Thoracic aorta (tissue), 2 donors: ENCODE results near the gene ADAMTSL3. TPM values are rescaled to one million over a fixed set of nuclear protein-coding genes. Genes with fewer than 3 reads are reported as not detected.
"Not testable (repeated sequence)": the region's sequence is repeated elsewhere in the genome, so short reads cannot be mapped to it uniquely, and the experiment has no call there.

Experiments used
- ATAC-seq: fragments of 150-250 bp; one replicate; pipeline ENCODE4 v1.8.0; 2017; ENCODE audit warnings: low read depth; ENCODE audit not compliant: insufficient number of reproducible peaks, low FRiP score
- DNase-seq: peaks from one replicate; pipeline ENCODE4 v3.0.0-alpha.2; 2020; ENCODE audit warnings: low spot score
- H3K27ac ChIP-seq, 2 donors: fragments of 200-600 bp; sonication (generic); 1 replicate in 1 of 2; 2 replicates in 1 of 2; pipeline ENCODE4 v1.5.1; 2016; ENCODE audit warnings: mild to moderate bottlenecking in 2 of 2, moderate library complexity in 2 of 2
- H3K27me3 ChIP-seq: fragments of 200-600 bp; sonication (generic); replicated peaks from 2 replicates; pipeline ENCODE4 v1.6.0; 2016; ENCODE audit warnings: mild to moderate bottlenecking; ENCODE audit not compliant: insufficient read depth
- H3K36me3 ChIP-seq: fragments of 200-600 bp; sonication (generic); one replicate; pipeline ENCODE4 v1.5.1; 2016
- H3K4me1 ChIP-seq, 2 donors: fragments of 200-600 bp; sonication (generic); 1 replicate in 1 of 2; 2 replicates in 1 of 2; pipeline versions ENCODE4 v1.5.1 to v1.6.0; 2016; ENCODE audit warnings: low read depth in 2 of 2, mild to moderate bottlenecking in 1 of 2; ENCODE audit not compliant: control insufficient read depth in 1 of 2
- H3K4me3 ChIP-seq: fragments of 200-600 bp; sonication (generic); 2 replicates; pipeline ENCODE4 v1.5.1; 2016; ENCODE audit warnings: mild to moderate bottlenecking
- H3K9me3 ChIP-seq: fragments of 200-600 bp; sonication (generic); 2 replicates; pipeline ENCODE4 v1.5.1; 2016
- total RNA-seq, 2 donors: library from RNA; depleted of rRNA; stranded (reverse); fragments of >200 nt; gene quantifications; one replicate each; pipeline versions ENCODE4 v1.1.0 to v1.2.3, GENCODE V29; 2016
- TF ChIP-seq, protein P1 (sequence below): fragments of 200-600 bp; sonication (generic); IDR thresholded peaks from one replicate; pipeline ENCODE4 v1.5.1; 2019; ENCODE audit warnings: antibody characterized with exemption

Gene ADAMTSL3
- total RNA-seq, 2 donors from 2014 or later = 41.4 to 45.4 TPM

DNA sequence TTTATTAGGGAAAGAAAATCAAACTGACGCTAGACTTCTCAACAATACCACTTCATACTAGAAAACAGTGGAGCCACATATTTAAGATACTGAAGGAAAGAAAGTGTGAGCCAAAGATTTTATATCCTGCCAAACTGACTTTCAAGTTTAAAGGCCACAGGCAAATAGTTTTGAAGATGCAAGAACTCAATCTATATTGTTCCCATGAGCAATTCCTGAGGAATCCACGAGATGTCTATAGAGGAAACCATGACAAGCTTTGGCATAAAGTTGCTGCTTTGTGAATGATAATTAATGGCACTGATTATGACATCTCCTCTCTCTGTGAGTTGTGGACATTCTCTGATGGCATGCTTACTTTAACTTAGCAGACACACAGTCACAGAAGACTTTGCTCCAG lies 305.6 kb downstream of the ADAMTSL3 start:
- no peaks in the 10 kb centered on the region for H3K4me1 ChIP-seq
- H3K4me3 ChIP-seq = no peak overlapping the region
- DNase-seq (no peak), ATAC-seq (no peak)
- no peaks in the 10 kb centered on the region for H3K27me3 ChIP-seq
- H3K36me3 ChIP-seq = peaks cover 3% of the 10 kb centered on the region
- no peak overlapping the region for H3K27ac ChIP-seq
- TF ChIP-seq, protein P1, sequence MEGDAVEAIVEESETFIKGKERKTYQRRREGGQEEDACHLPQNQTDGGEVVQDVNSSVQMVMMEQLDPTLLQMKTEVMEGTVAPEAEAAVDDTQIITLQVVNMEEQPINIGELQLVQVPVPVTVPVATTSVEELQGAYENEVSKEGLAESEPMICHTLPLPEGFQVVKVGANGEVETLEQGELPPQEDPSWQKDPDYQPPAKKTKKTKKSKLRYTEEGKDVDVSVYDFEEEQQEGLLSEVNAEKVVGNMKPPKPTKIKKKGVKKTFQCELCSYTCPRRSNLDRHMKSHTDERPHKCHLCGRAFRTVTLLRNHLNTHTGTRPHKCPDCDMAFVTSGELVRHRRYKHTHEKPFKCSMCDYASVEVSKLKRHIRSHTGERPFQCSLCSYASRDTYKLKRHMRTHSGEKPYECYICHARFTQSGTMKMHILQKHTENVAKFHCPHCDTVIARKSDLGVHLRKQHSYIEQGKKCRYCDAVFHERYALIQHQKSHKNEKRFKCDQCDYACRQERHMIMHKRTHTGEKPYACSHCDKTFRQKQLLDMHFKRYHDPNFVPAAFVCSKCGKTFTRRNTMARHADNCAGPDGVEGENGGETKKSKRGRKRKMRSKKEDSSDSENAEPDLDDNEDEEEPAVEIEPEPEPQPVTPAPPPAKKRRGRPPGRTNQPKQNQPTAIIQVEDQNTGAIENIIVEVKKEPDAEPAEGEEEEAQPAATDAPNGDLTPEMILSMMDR = no peak
- no peaks in the 10 kb centered on the region for H3K9me3 ChIP-seq

GRCh38 chr15:83960192-83960829 lies 306.4 kb downstream of the ADAMTSL3 start:
- H3K27me3 ChIP-seq = no peaks in the 10 kb centered on the region
- H3K4me3 ChIP-seq = no peak overlapping the region
- no peak overlapping the region for H3K27ac ChIP-seq
- H3K36me3 ChIP-seq = peaks cover 3% of the 10 kb centered on the region
- no peaks in the 10 kb centered on the region for H3K9me3 ChIP-seq
- H3K4me1 ChIP-seq = no peaks in the 10 kb centered on the region
- ATAC-seq = no peak
- no peak for DNase-seq
- TF ChIP-seq, protein P1 = no peak

DNA sequence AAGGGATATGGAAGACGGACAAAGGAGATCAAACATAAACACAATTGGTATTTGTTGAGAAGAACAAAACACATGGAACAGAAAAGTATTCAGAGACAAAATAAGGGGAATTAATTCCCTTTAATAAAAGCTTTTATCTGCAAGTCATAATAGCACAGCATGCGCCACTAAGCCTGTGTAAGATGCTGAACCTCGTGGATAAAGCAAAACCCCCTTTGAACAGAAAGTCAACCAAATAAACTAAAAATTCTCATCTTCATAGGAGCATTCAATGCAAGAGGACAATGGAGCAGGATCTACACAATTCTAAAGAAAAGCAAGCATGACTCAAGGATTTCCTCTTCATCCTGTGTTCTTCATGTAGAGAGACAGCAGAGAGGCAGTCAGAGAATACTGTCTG lies 307.4 kb downstream of the ADAMTSL3 start:
- TF ChIP-seq, protein P1 = no peak
- ATAC-seq = no peak

DNA sequence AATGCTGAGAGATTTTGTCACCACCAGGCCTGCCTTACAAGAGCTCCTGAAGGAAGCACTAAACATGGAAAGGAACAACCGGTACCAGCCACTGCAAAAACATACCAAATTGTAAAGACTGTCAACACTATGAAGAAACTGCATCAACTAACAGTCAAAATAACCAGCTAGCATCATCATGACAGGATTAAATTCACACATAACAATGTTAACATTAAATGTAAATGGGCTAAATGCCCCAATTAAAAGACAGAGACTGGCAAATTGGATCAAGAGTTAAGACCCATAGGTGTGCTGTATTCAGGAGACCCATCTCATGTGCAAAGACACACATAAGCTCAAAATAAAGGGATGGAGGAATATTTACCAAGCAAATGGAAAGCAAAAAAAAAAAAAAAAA lies 311.0 kb downstream of the ADAMTSL3 start:
- H3K27me3 ChIP-seq, H3K9me3 ChIP-seq, H3K4me3 ChIP-seq, H3K4me1 ChIP-seq, H3K27ac ChIP-seq, DNase-seq, ATAC-seq, H3K36me3 ChIP-seq: not testable (repeated sequence)

More for the DNA sequence above, 307.4 kb downstream of the ADAMTSL3 start:
- Histone ChIP-seq H3K27me3 (no peaks in the 10 kb centered on the region), H3K4me3 (no peak overlapping the region), H3K27ac (no peak overlapping the region), H3K4me1 (no peaks in the 10 kb centered on the region), H3K36me3 (peaks cover 3% of the 10 kb centered on the region), H3K9me3 (no peaks in the 10 kb centered on the region)
- no peak for DNase-seq

GRCh38 chr15:83970295-83970890 lies 316.5 kb downstream of the ADAMTSL3 start:
- TF ChIP-seq, protein P1 = no peak
- H3K4me1 ChIP-seq = no peaks in the 10 kb centered on the region
- H3K36me3 ChIP-seq = no peaks in the 10 kb centered on the region
- H3K4me3 ChIP-seq = no peak overlapping the region
- no peak for ATAC-seq
- no peak for DNase-seq
- no peak overlapping the region for H3K27ac ChIP-seq
- H3K9me3 ChIP-seq = no peaks in the 10 kb centered on the region
- no peaks in the 10 kb centered on the region for H3K27me3 ChIP-seq
